ENCODE measurements around the gene MZB1. TPM values are rescaled to one million over a fixed set of nuclear protein-coding genes. Genes with fewer than 3 reads are reported as not detected.

Gene MZB1
- total RNA-seq, result not detected in 2 replicates

DNA sequence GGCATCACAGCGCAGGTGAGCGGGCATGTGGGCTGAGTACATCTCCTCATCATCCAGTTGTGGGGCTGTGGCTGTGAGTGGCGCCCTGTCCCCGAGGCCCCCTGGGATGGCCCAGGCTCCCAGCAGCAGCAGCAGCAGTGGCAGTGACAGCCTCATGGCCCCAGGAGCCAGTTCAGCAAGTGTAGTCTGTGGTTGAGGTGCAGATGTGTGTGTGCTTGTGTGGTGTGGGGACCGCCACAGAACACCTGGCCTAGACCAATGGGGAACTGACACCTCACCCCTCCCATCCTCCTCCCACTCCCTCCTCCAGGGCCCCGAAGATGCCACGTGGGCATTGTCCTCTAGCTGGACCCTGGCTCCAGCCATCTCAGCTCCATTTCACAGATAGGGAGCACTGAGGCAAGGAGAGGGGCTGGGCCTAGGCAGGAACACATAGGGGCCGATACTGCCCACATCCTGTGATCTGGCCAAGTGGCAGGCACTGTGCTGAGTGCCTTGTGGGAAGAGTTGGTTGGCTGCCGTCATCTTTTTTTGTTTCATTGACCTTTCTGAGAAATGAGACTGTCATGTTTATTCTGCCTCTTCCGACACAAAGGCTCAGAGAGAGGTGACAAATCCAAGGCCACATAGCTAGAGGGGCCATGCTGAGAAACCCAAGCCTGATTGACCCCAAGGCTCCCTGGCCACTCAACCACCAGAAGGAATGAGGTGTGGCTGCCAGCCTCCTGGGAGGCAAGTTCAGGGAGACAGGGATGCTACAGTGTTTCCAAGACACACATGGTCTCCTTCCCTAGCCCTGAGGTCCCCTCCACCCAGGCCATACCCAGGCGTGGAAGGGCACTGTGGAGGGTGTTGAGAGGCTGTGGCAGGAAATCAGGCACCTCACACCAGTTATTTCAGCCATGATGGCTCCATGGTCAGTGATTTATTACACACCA, at the start of gene MZB1:
MZB1 (minus strand) TSS at position 213 of the 938 bp plus-strand sequence; CDS start at position 156, 57 bp downstream.
- no peak for DNase-seq (ENCODE audit: low read depth)
- H3K4me3 ChIP-seq (ENCODE audit: low read depth, low read length), result peak within 1 kb of the TSS; percentile 55
- TF ChIP-seq, protein P1, sequence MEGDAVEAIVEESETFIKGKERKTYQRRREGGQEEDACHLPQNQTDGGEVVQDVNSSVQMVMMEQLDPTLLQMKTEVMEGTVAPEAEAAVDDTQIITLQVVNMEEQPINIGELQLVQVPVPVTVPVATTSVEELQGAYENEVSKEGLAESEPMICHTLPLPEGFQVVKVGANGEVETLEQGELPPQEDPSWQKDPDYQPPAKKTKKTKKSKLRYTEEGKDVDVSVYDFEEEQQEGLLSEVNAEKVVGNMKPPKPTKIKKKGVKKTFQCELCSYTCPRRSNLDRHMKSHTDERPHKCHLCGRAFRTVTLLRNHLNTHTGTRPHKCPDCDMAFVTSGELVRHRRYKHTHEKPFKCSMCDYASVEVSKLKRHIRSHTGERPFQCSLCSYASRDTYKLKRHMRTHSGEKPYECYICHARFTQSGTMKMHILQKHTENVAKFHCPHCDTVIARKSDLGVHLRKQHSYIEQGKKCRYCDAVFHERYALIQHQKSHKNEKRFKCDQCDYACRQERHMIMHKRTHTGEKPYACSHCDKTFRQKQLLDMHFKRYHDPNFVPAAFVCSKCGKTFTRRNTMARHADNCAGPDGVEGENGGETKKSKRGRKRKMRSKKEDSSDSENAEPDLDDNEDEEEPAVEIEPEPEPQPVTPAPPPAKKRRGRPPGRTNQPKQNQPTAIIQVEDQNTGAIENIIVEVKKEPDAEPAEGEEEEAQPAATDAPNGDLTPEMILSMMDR (conservative IDR thresholded peaks at IDR 0.05; ENCODE audit: low read depth, low read length), result no peak

DNA sequence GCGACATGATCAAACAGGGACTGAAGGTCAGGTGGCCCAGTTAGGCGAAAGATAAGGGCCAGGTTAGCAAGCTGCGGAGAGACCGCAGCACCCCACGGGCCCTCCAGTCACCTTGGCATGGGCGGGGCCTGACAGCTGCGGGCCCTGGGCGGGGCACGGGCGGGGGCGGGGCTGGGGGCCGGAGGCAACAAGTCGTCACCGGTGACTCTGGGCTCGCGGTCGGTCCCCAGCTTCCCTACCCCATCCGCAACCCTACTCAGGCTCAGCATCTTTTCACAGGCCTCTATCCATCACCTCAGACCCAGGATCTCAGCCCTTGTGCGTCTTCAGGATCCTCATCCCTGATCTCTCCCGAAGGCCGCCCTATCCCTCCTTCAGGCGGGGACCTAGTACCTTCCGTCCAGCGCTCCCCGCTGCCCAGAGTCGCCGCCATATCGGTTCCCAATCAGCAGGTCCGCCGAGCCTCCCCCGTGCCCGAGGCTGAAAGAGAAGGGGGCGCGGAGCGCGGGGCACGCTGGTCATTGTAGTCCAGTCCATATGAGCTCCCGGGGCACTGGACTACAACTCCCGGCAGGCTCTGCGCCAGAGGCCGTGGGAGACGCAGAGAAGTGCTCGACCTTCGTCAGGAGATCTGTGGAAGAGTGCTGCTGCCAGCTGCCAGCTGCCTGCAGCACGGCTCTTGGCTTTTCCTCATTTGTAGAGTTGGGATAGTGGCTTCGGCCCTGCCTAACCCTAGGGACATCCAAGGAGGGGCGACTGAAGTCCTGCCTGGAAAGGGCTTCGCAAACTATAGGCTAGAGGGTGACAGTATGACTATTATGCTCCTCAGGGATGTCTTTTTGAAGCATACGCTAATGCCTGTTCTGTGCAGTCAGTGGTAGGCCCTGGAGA, 49.5 kb upstream of the MZB1 start, which contains the start of gene DNAJC18:
DNAJC18 (minus strand) TSS at position 513 of the 891 bp plus-strand sequence; CDS start at position 433, 80 bp downstream.
- peak within 1 kb of the TSS; percentile 98 for H3K4me3 ChIP-seq (ENCODE audit: low read depth, low read length)
- TF ChIP-seq, protein P1 (conservative IDR thresholded peaks at IDR 0.05; ENCODE audit: low read depth, low read length), result no peak
- peak; percentile 18 for DNase-seq (ENCODE audit: low read depth)

- TF ChIP-seq, protein P1 (conservative IDR thresholded peaks at IDR 0.05; ENCODE audit: low read depth, low read length), result no peak
- no peak for DNase-seq (ENCODE audit: low read depth)
Measured at GRCh38 chr5:139438707-139439012, 48.9 kb upstream of the MZB1 start.

DNA sequence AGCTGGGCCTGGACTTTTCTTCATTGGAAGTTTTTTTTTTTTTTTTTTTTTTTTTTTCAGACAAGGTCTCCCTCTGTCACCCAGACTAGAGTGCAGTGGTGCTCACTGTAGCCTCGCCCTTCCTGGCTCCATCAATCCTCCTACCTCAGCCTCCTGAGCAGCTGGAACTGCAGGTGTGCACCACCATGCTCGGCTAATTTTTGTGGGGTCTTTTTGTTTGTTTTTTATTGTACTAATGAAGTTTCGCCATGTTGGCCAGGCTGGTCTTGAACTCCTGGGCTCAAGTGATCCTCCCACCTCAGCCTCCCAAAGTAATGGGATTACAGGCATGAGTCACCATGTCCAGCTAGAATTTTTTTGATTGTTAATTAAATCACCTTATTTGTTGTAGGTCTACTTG, 46.0 kb upstream of the MZB1 start:
- H3K4me3 ChIP-seq (ENCODE audit: low read depth, low read length), result no peak overlapping the region
- TF ChIP-seq, protein P1 (conservative IDR thresholded peaks at IDR 0.05; ENCODE audit: low read depth, low read length), result no peak
- no peak for DNase-seq (ENCODE audit: low read depth)

More at GRCh38 chr5:139438707-139439012, 48.9 kb upstream of the MZB1 start:
- H3K4me3 ChIP-seq (ENCODE audit: low read depth, low read length), result peak overlapping the region; percentile 98

DNA sequence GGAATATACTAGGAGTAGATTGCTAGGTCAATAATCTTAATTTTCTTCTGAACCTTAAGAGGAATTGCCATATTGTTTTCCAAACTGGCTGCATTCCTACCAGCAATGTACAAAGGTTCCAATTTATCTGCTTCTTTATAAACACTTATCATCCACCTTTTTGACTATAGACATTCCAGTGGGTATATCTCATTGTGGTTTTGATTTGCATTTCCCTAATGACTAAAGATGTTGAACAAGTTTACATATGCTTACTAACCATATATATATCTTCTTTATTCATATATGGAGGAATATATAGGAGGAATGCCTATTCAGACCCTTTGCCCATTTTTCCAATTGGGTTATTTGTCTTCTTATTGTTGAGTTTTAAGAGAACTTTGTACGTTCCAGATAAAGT, 42.0 kb upstream of the MZB1 start:
- no peak overlapping the region for H3K4me3 ChIP-seq (ENCODE audit: low read depth, low read length)
- no peak for DNase-seq (ENCODE audit: low read depth)

GRCh38 chr5:139430015-139430414, 40.3 kb upstream of the MZB1 start:
- DNase-seq (ENCODE audit: low read depth), result no peak
- no peak overlapping the region for H3K4me3 ChIP-seq (ENCODE audit: low read depth, low read length)
- TF ChIP-seq, protein P1 (conservative IDR thresholded peaks at IDR 0.05; ENCODE audit: low read depth, low read length), result no peak

More for the DNA sequence above, 42.0 kb upstream of the MZB1 start:
- TF ChIP-seq, protein P1 (conservative IDR thresholded peaks at IDR 0.05; ENCODE audit: low read depth, low read length), result no peak

All from epithelial cell of proximal tubule (primary cell).